ENCODE data around the gene GLP1R. TPM values are rescaled to one million over a fixed set of nuclear protein-coding genes. Genes with fewer than 3 reads are reported as not detected.

GLP1R gene
- total and polyA plus RNA-seq, 2 donors (not counting 1 experiment from before 2014, with no cell fraction given): not detected

DNA sequence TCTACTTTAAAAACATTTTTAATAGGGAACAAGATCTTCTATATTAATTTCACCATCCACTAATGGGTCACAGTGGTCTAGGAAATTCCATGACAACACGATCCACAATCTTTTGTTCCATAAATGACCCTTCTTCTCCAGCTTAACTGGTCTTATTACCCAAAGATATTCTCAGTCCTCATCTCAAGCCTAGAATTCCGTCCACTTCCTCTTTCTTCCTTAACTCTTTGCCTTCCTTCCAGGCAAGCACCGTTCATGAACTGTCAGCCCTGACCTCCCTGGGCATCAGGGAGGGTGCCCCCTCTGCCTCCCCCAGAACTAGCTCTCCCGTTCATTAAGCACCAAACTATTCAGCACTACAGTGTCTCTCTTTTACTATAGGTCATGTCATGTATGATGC, 58.5 kb downstream of the GLP1R start:
- Histone ChIP-seq H3K27ac (ENCODE audit: low read length in 2 of 2) (no peak overlapping the region), H3K9ac (ENCODE audit: low read length) (no peak overlapping the region), H3K4me3 (ENCODE audit: control extremely low read depth in 1 of 5, extremely low read depth in 1 of 5, insufficient read depth in 1 of 5, low read depth in 2 of 5, low read length in 4 of 5) (no peak overlapping the region), H3K9me3 (ENCODE audit: control extremely low read depth in 1 of 3, control insufficient read depth in 2 of 3, insufficient read depth in 1 of 3, low read length in 2 of 3) (no peaks in the 10 kb centered on the region), H3K4me1 (ENCODE audit: control insufficient read depth in 2 of 2, insufficient read depth in 2 of 2, low read length in 2 of 2) (no peaks in the 10 kb centered on the region), H3K27me3 (replicated peaks in 1 of 4; ENCODE audit: control extremely low read depth in 1 of 4, control insufficient read depth in 3 of 4, insufficient read depth in 4 of 4, low read length in 3 of 4) (no peaks in the 10 kb centered on the region), H3K4me2 (replicated peaks; ENCODE audit: low read depth, low read length, poor library complexity, severe bottlenecking) (no peak overlapping the region), H3K79me2 (ENCODE audit: control insufficient read depth, insufficient read depth, low read length) (peaks cover 6% of the 10 kb centered on the region), H3K36me3 (replicated peaks in 1 of 2; ENCODE audit: control extremely low read depth in 1 of 2, control insufficient read depth in 1 of 2, extremely low read depth in 1 of 2, insufficient read depth in 2 of 2, low read length in 1 of 2) (peaks cover 0 to 22% of the 10 kb centered on the region in 2 experiments), H2AFZ (ENCODE audit: insufficient read depth, low read depth, low read length, poor library complexity, severe bottlenecking) (no peak overlapping the region), H4K20me1 (ENCODE audit: control insufficient read depth, insufficient read depth, low read length, poor library complexity, severe bottlenecking) (no peaks in the 10 kb centered on the region)
- ChIA-PET CTCF (no interaction called here), POLR2A (no interaction called here)
- ATAC-seq (ENCODE audit: low read depth) (no peak), DNase-seq (no peak)
- no peak overlapping the region for H3K27ac Mint-ChIP-seq
- 79% methylated on average over 3 of the region's 4 CpGs for WGBS (ENCODE audit: insufficient coverage)
- intact Hi-C loops (cut with micrococcal nuclease): no loop called here
- no peaks in the 10 kb centered on the region for H3K27me3 Mint-ChIP-seq
- no peak for TF ChIP-seq EZH2 (IDR thresholded peaks at IDR 0.05; ENCODE audit: borderline replicate concordance, insufficient read depth, low read depth, low read length, poor library complexity, severe bottlenecking)
- TF ChIP-seq, protein P1, sequence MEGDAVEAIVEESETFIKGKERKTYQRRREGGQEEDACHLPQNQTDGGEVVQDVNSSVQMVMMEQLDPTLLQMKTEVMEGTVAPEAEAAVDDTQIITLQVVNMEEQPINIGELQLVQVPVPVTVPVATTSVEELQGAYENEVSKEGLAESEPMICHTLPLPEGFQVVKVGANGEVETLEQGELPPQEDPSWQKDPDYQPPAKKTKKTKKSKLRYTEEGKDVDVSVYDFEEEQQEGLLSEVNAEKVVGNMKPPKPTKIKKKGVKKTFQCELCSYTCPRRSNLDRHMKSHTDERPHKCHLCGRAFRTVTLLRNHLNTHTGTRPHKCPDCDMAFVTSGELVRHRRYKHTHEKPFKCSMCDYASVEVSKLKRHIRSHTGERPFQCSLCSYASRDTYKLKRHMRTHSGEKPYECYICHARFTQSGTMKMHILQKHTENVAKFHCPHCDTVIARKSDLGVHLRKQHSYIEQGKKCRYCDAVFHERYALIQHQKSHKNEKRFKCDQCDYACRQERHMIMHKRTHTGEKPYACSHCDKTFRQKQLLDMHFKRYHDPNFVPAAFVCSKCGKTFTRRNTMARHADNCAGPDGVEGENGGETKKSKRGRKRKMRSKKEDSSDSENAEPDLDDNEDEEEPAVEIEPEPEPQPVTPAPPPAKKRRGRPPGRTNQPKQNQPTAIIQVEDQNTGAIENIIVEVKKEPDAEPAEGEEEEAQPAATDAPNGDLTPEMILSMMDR (IDR thresholded peaks at IDR 0.05): no peak
- no peak overlapping the region for H3K4me3 Mint-ChIP-seq
- no peaks in the 10 kb centered on the region for H3K9me3 Mint-ChIP-seq (ENCODE audit: insufficient read depth)
- H3K4me1 Mint-ChIP-seq: peaks cover 16% of the 10 kb centered on the region

DNA sequence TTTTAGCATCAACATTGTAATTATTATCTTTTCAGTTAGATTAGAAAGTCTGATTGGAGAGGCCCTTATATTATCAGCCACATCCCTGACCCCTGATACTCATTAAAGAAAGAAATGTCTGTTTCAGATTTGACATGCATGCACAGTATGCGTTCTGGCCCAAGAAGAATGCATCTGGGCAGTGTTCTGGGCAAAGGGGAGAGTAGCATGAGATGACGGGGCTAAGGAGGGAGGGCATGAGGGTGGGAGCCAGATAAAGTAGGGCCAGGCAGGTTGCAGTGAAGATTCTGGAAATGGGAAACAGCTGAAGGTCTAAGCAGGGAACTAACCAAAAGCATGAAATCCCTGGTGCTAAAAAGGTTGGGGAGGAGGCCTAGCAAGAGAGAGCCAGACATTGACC, 59.1 kb downstream of the GLP1R start:
- Histone ChIP-seq H4K20me1 (ENCODE audit: control insufficient read depth, insufficient read depth, low read length, poor library complexity, severe bottlenecking) (no peaks in the 10 kb centered on the region), H3K36me3 (replicated peaks in 1 of 2; ENCODE audit: control extremely low read depth in 1 of 2, control insufficient read depth in 1 of 2, extremely low read depth in 1 of 2, insufficient read depth in 2 of 2, low read length in 1 of 2) (peaks cover 0 to 22% of the 10 kb centered on the region in 2 experiments), H3K27ac (ENCODE audit: low read length in 2 of 2) (no peak overlapping the region), H3K79me2 (ENCODE audit: control insufficient read depth, insufficient read depth, low read length) (peaks cover 6% of the 10 kb centered on the region), H3K9ac (ENCODE audit: low read length) (no peak overlapping the region), H3K4me3 (ENCODE audit: control extremely low read depth in 1 of 5, extremely low read depth in 1 of 5, insufficient read depth in 1 of 5, low read depth in 2 of 5, low read length in 4 of 5) (no peak overlapping the region), H3K4me2 (replicated peaks; ENCODE audit: low read depth, low read length, poor library complexity, severe bottlenecking) (no peak overlapping the region), H2AFZ (ENCODE audit: insufficient read depth, low read depth, low read length, poor library complexity, severe bottlenecking) (no peak overlapping the region), H3K9me3 (ENCODE audit: control extremely low read depth in 1 of 3, control insufficient read depth in 2 of 3, insufficient read depth in 1 of 3, low read length in 2 of 3) (no peaks in the 10 kb centered on the region), H3K4me1 (ENCODE audit: control insufficient read depth in 2 of 2, insufficient read depth in 2 of 2, low read length in 2 of 2) (no peaks in the 10 kb centered on the region), H3K27me3 (replicated peaks in 1 of 4; ENCODE audit: control extremely low read depth in 1 of 4, control insufficient read depth in 3 of 4, insufficient read depth in 4 of 4, low read length in 3 of 4) (no peaks in the 10 kb centered on the region)
- TF ChIP-seq, protein P1 (IDR thresholded peaks at IDR 0.05): no peak
- no peak for TF ChIP-seq EZH2 (IDR thresholded peaks at IDR 0.05; ENCODE audit: borderline replicate concordance, insufficient read depth, low read depth, low read length, poor library complexity, severe bottlenecking)
- no peak for ATAC-seq (ENCODE audit: low read depth)
- H3K9me3 Mint-ChIP-seq (ENCODE audit: insufficient read depth): no peaks in the 10 kb centered on the region
- H3K4me3 Mint-ChIP-seq: no peak overlapping the region
- CTCF ChIA-PET: no interaction called here
- H3K27ac Mint-ChIP-seq: no peak overlapping the region
- WGBS (ENCODE audit: insufficient coverage): 50% methylated on average over 2 of the region's 2 CpGs
- H3K27me3 Mint-ChIP-seq: no peaks in the 10 kb centered on the region
- DNase-seq: no peak
- POLR2A ChIA-PET: no interaction called here
- H3K4me1 Mint-ChIP-seq: peaks cover 14% of the 10 kb centered on the region
- intact Hi-C loops (cut with micrococcal nuclease): no loop called here

All from B cell (primary cell).